B cell (primary cell): ENCODE results near the gene SPRY4.

Experiments
- CTCF ChIP-seq: fragments of 200-600 bp; IDR thresholded peaks from one replicate; pipeline ENCODE4 v1.8.0; 2022; ENCODE audit warnings: antibody characterized with exemption, mild to moderate bottlenecking
- EZH2 ChIP-seq: IDR thresholded peaks from 2 replicates; pipeline ENCODE4 v1.6.1; 2012; ENCODE audit warnings: borderline replicate concordance, low read depth, mild to moderate bottlenecking, moderate library complexity, low read length; ENCODE audit not compliant: insufficient read depth, poor library complexity, severe bottlenecking

GRCh38 chr5:142316051-142316450, 8.8 kb downstream of the SPRY4 start:
- TF ChIP-seq CTCF, result no peak
- TF ChIP-seq EZH2, result no peak
